Skeletal muscle tissue (tissue), 4 donors: ENCODE measurements around the gene HTT. TPM values are rescaled to one million over a fixed set of nuclear protein-coding genes. Genes with fewer than 3 reads are reported as not detected.

Experiments
- H3K27ac ChIP-seq: one replicate; pipeline ENCODE4 v1.7.0; 2013; ENCODE audit warnings: mild to moderate bottlenecking, low read depth, low read length, inconsistent platforms
- H3K27me3 ChIP-seq, 3 donors: one replicate each; pipeline ENCODE4 v1.7.0; 2013; ENCODE audit warnings: low read length in 3 of 3; ENCODE audit not compliant: control insufficient read depth in 3 of 3, insufficient read depth in 3 of 3
- H3K36me3 ChIP-seq, 3 donors: one replicate each; pipeline ENCODE4 v1.7.0; 2013; ENCODE audit warnings: low read length in 3 of 3; ENCODE audit not compliant: control insufficient read depth in 3 of 3, insufficient read depth in 3 of 3
- H3K4me1 ChIP-seq, 3 donors: one replicate each; pipeline ENCODE4 v1.7.0; 2013; ENCODE audit warnings: low read length in 3 of 3, mild to moderate bottlenecking in 3 of 3; ENCODE audit not compliant: control insufficient read depth in 3 of 3, insufficient read depth in 3 of 3
- H3K4me3 ChIP-seq, 3 donors: one replicate each; pipeline ENCODE4 v1.7.0; 2013; ENCODE audit warnings: low read length in 3 of 3
- H3K9ac ChIP-seq, 3 donors: one replicate each; pipeline ENCODE4 v1.7.0; 2013; ENCODE audit warnings: low read length in 3 of 3, mild to moderate bottlenecking in 3 of 3, moderate library complexity in 2 of 3, low read depth in 1 of 3
- H3K9me3 ChIP-seq, 3 donors: one replicate each; pipeline ENCODE4 v1.7.0; 2013; ENCODE audit warnings: low read length in 3 of 3; ENCODE audit not compliant: control insufficient read depth in 3 of 3
- total RNA-seq: library from RNA; depleted of rRNA; stranded (reverse); fragments of >200 nt; gene quantifications from one replicate; pipeline ENCODE4 v1.2.3, GENCODE V29; 2014
- donor health status: Osteomylitis.

HTT gene
- total RNA-seq, 1 donor from 2014 or later = 43.8 TPM

DNA sequence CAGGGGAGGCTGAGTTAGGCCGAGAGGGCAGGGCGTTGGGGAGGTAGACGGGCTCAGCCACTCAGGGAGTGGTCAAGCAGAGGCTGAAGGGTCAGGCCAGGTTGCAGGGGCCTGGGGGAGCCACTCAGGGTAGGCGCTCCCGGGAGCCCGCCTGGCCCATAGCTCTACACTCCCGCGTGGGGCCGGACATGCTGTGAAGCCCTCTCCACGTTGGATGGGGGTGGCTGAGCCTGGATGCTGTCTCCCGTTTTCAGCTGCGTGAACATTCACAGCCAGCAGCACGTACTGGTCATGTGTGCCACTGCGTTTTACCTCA lies 160.5 kb downstream of the HTT start:
- H3K27ac ChIP-seq = no peak overlapping the region
- H3K36me3 ChIP-seq = peaks cover 73 to 89% (median 84%) of the 10 kb centered on the region in 3 donors
- peaks cover 0 to 17% (median 0%) of the 10 kb centered on the region in 3 donors for H3K4me1 ChIP-seq
- H3K4me3 ChIP-seq = no peak overlapping the region
- H3K9ac ChIP-seq = no peak overlapping the region
- H3K9me3 ChIP-seq = no peaks in the 10 kb centered on the region
- no peaks in the 10 kb centered on the region for H3K27me3 ChIP-seq

DNA sequence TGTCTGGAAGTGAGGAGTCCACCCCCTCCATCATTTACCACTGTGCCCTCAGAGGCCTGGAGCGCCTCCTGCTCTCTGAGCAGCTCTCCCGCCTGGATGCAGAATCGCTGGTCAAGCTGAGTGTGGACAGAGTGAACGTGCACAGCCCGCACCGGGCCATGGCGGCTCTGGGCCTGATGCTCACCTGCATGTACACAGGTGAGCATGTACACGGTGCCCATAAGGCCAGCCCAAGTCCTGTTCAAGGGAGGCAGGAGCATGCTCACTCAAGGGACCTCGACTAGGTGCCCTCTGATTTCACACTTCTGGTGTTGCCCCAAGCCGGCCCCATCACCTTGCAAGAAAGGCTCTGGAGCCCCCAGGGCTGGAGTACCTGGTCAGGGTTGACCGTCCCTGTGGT lies 161.1 kb downstream of the HTT start:
- Histone ChIP-seq H3K9ac (no peak overlapping the region), H3K36me3 (peaks cover 71 to 87% (median 84%) of the 10 kb centered on the region in 3 donors), H3K27ac (no peak overlapping the region), H3K4me3 (no peak overlapping the region), H3K4me1 (peaks cover 0 to 23% (median 0%) of the 10 kb centered on the region in 3 donors), H3K27me3 (no peaks in the 10 kb centered on the region), H3K9me3 (no peaks in the 10 kb centered on the region)

DNA sequence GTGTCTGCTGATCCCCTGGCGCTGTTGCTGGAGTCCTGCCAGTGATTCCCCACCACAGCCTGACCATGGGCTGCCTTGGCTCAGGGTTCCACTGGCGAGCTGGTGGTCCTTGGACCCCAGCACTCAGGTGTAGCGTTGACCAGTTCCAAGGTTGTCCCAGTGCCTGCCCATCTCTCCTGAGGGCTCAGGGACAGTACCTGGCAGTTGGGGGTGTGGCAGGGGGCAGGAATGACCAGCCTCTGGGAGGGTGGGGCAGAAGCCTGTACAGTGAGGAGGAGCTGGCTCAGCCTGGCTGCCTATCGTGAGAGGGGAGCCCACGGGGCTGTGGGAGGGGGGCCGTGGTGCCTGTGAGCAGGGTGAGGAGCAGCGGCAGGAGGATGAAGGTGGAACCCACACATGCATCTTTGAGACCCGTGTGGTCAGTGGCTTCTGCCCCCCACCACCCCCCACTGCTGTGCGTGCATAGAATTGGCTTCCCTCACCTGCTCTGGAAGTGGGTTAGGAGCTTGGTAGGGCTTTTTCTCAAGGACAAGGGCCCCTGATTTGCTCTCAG lies 161.9 kb downstream of the HTT start:
- Histone ChIP-seq H3K4me1 (peaks cover 0 to 24% (median 0%) of the 10 kb centered on the region in 3 donors), H3K9me3 (no peaks in the 10 kb centered on the region), H3K27me3 (no peaks in the 10 kb centered on the region), H3K27ac (no peak overlapping the region), H3K36me3 (peaks cover 68 to 87% (median 84%) of the 10 kb centered on the region in 3 donors), H3K4me3 (no peak overlapping the region), H3K9ac (no peak overlapping the region)

DNA sequence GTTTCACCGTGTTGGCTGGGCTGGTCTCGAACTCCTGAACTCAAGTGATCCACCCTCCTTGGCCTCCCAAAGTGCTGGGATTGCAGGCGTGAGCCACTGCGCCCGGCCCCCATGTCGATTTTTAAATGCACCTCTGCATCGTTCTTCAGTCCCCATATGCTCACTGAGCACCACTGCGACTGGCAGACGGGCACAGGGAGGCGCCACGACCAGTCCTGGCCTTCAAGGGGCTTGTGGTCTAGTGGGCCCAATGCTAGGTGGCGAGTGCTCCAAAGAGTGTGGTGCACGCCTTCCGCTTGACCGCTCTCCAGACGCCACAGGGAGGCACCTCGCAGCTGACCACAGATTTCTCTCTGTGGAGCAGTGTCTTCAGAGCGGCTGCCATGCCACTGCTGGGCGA lies 162.8 kb downstream of the HTT start:
- Histone ChIP-seq H3K27me3 (no peaks in the 10 kb centered on the region), H3K4me1 (peaks cover 0 to 24% (median 0%) of the 10 kb centered on the region in 3 donors), H3K9ac (no peak overlapping the region), H3K27ac (no peak overlapping the region), H3K4me3 (no peak overlapping the region), H3K36me3 (peaks cover 62 to 84% (median 78%) of the 10 kb centered on the region in 3 donors), H3K9me3 (no peaks in the 10 kb centered on the region)

DNA sequence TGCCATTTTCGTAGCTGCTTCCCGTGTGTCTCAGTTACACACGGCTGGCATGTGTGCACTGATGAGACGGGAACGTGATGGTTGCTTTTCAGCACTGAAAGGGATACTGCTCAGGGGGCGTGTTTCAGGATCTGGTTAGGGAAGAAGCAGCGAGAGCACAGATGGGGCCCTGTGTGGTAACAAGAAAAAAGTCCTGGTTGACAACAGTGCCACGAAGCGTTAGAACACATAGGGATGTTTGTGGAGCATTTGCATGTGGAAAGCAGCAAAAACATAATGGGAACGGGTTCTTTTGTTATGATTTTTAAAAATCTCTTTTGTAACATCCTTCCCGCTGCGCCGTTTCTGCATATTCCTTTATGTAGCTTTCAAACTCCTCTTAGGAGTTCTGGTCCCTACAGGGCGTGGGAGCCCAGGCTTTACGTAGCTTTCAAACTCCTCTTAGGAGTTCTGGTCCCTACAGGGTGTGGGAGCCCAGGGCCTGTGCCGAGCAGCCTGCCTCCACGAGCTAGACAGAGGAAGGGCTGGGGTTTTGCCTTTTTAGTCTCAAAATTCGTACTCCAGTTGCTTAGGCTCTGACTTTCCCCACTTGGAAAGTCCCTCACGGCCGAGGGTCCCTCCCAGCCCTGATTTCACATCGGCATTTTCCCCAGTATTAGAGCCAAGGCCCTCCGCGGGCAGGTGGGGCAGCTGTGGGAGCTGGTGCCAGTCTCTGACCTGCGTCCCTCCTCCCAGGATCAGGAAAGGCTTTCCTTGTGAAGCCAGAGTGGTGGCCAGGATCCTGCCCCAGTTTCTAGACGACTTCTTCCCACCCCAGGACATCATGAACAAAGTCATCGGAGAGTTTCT lies 163.5 kb downstream of the HTT start:
- no peak overlapping the region for H3K27ac ChIP-seq
- H3K27me3 ChIP-seq = no peaks in the 10 kb centered on the region
- peaks cover 56 to 80% (median 78%) of the 10 kb centered on the region in 3 donors for H3K36me3 ChIP-seq
- no peak overlapping the region for H3K9ac ChIP-seq
- peaks cover 0 to 24% (median 0%) of the 10 kb centered on the region in 3 donors for H3K4me1 ChIP-seq
- H3K4me3 ChIP-seq = no peak overlapping the region
- no peaks in the 10 kb centered on the region for H3K9me3 ChIP-seq

DNA sequence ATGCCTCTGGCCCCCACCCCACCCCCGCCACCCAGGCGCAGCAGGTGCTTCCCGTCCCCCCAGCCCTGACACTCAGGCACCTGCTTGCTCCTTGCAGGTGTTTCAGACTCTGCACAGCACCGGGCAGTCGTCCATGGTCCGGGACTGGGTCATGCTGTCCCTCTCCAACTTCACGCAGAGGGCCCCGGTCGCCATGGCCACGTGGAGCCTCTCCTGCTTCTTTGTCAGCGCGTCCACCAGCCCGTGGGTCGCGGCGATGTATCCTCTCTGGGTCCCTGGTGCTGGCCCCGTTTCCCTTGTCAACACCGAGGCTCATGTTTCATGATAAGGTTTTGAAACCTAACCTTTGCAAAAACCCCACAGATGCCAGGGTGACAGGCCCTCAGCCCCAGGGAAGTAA lies 164.2 kb downstream of the HTT start:
- H3K9ac ChIP-seq = no peak overlapping the region
- H3K36me3 ChIP-seq = peaks cover 48 to 78% (median 72%) of the 10 kb centered on the region in 3 donors
- H3K27ac ChIP-seq = no peak overlapping the region
- H3K4me1 ChIP-seq = peaks cover 0 to 24% (median 0%) of the 10 kb centered on the region in 3 donors
- H3K9me3 ChIP-seq = no peaks in the 10 kb centered on the region
- no peak overlapping the region for H3K4me3 ChIP-seq
- H3K27me3 ChIP-seq = no peaks in the 10 kb centered on the region

DNA sequence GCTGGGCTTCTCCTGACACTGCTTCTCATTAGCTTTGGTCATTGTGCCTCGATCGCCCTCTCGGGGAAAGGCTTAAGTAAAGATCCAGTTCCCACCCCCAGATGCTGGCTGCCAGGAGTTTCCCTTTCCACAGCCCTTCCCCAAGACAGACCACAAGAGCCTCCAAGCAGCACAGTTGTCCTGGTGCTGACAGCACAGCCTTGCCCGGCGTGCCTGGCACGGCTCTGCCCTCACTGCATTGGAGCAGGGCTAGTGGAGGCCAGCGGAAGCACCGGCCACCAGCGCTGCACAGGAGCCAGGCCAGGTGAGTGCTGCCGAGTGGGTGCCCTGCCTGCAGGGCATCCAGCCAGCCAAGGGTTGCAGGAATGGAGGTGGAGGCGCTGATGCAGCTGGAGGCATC lies 164.8 kb downstream of the HTT start:
- Histone ChIP-seq H3K36me3 (peaks cover 44 to 76% (median 66%) of the 10 kb centered on the region in 3 donors), H3K27me3 (no peaks in the 10 kb centered on the region), H3K9ac (peak overlapping the region in 1 of 3 donors; percentile 25), H3K9me3 (no peaks in the 10 kb centered on the region), H3K27ac (no peak overlapping the region), H3K4me3 (no peak overlapping the region), H3K4me1 (peaks cover 0 to 24% (median 0%) of the 10 kb centered on the region in 3 donors)

DNA sequence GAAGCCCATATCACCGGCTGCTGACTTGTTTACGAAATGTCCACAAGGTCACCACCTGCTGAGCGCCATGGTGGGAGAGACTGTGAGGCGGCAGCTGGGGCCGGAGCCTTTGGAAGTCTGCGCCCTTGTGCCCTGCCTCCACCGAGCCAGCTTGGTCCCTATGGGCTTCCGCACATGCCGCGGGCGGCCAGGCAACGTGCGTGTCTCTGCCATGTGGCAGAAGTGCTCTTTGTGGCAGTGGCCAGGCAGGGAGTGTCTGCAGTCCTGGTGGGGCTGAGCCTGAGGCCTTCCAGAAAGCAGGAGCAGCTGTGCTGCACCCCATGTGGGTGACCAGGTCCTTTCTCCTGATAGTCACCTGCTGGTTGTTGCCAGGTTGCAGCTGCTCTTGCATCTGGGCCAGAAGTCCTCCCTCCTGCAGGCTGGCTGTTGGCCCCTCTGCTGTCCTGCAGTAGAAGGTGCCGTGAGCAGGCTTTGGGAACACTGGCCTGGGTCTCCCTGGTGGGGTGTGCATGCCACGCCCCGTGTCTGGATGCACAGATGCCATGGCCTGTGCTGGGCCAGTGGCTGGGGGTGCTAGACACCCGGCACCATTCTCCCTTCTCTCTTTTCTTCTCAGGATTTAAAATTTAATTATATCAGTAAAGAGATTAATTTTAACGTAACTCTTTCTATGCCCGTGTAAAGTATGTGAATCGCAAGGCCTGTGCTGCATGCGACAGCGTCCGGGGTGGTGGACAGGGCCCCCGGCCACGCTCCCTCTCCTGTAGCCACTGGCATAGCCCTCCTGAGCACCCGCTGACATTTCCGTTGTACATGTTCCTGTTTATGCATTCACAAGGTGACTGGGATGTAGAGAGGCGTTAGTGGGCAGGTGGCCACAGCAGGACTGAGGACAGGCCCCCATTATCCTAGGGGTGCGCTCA lies 165.8 kb downstream of the HTT start:
- Histone ChIP-seq H3K36me3 (peaks cover 35 to 67% (median 57%) of the 10 kb centered on the region in 3 donors), H3K4me3 (no peak overlapping the region), H3K9ac (no peak overlapping the region), H3K4me1 (peaks cover 0 to 24% (median 0%) of the 10 kb centered on the region in 3 donors), H3K27ac (no peak overlapping the region), H3K9me3 (no peaks in the 10 kb centered on the region), H3K27me3 (no peaks in the 10 kb centered on the region)

DNA sequence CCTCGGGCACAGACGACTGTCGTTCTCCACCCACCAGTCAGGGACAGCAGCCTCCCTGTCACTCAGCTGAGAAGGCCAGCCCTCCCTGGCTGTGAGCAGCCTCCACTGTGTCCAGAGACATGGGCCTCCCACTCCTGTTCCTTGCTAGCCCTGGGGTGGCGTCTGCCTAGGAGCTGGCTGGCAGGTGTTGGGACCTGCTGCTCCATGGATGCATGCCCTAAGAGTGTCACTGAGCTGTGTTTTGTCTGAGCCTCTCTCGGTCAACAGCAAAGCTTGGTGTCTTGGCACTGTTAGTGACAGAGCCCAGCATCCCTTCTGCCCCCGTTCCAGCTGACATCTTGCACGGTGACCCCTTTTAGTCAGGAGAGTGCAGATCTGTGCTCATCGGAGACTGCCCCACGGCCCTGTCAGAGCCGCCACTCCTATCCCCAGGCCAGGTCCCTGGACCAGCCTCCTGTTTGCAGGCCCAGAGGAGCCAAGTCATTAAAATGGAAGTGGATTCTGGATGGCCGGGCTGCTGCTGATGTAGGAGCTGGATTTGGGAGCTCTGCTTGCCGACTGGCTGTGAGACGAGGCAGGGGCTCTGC lies 166.5 kb downstream of the HTT start:
- Histone ChIP-seq H3K36me3 (peaks cover 28 to 59% (median 49%) of the 10 kb centered on the region in 3 donors), H3K27me3 (no peaks in the 10 kb centered on the region), H3K4me1 (peaks cover 0 to 24% (median 0%) of the 10 kb centered on the region in 3 donors), H3K9ac (no peak overlapping the region), H3K27ac (no peak overlapping the region), H3K9me3 (no peaks in the 10 kb centered on the region), H3K4me3 (no peak overlapping the region)
